Pulmonary artery endothelial cell (primary cell): ENCODE results near the gene GNG4. TPM values are rescaled to one million over a fixed set of nuclear protein-coding genes. Genes with fewer than 3 reads are reported as not detected.
"Not testable (repeated sequence)": the region's sequence is repeated elsewhere in the genome, so short reads cannot be mapped to it uniquely, and the experiment has no call there.

ENCODE experiments used
- DNase-seq: peaks from one replicate; pipeline ENCODE4 v3.0.0-alpha.2; 2011; ENCODE audit warnings: low read depth, low spot score
- total RNA-seq: library from RNA; depleted of rRNA; stranded (reverse); fragments of >200 nt; gene quantifications from 2 replicates; pipeline ENCODE4 v1.2.3, GENCODE V29; 2014

Gene GNG4
- total RNA-seq, 1 donor from 2014 or later: not detected

DNA sequence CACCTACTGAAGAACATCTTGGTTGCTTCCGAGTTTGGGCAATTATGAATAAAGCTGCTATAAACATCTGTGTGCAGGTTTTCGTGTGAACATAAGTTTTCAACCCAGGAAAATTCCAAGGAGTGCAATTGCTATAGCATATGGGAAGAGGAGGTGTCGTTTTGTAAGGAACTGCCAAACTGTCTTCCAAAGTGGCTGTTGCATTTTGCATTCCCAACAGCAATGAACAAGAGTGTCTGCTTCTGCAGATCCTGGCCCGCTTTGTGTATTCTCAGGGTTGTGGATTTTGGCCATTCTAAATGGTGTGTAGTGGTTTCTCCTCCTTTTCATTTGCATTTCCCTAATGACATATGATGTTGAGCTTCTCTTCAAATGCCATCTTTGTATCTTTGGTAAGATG is 23.8 kb downstream of the GNG4 start:
- no peak for DNase-seq

- no peak for DNase-seq
Measured at GRCh38 chr1:235625340-235625739, 24.2 kb downstream of the GNG4 start.

GRCh38 chr1:235624721-235625333 is 24.8 kb downstream of the GNG4 start:
- peak; percentile 45 for DNase-seq

DNA sequence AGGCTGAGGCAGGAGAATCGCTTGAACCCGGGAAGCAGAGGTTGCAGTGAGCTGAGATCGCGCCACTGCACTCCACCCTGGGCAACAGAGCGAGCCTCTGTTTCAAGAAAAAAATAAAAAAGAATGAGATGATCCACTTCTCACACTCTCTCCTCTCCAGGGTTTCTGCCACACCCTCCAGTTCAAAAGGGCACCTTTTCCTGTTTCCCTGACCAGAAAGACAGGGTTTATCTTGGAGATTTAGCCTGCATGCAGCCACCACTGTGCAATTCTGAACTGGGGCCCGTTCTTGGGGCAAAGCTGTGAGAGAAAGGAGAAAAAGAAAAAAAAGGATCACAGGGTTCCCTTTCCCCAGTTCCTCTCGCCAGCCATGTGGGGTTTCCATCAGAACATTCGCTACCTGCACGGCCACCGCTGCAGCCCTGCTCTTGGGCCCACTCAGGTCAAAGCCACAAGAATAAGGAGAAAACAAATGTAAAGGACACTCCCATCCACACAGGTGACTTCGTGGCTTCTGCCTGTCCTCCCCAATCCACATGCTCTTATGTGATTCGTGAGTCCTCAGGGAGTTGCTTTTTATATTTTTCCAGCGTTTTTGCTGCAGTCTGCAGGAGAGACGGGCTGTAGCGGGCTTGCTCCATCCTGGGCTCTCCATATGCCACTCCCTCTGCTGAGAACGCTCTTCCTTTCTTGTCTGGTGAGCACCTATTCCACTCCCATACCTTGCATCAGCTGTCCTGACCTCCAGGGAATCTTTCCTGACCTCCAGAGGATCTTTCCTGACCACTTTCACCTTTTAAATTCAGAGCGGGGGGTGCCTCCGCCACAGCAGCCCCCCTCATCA is 26.4 kb downstream of the GNG4 start:
- DNase-seq: no peak

DNA sequence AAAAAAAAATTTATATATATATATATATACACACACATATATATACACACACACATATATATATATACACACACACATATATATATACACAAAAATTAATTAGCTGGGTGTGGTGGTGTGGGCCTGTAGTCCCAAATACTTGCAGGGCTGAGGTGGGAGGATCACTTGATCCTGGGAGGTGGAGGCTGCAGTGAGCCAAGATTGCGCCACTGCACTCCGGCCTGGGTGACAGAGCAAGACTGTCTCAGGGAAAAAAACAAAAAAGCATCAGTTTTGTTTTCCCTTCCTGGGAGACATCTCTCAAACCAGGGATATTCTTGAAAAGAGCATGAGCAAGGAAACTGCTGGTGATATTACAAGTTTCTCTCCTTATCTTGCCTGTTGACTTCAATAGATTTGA is 30.4 kb downstream of the GNG4 start:
- not testable (repeated sequence) for DNase-seq

- DNase-seq: no peak
Measured at GRCh38 chr1:235617808-235618207, 31.8 kb downstream of the GNG4 start.

GRCh38 chr1:235617140-235617539 is 32.4 kb downstream of the GNG4 start:
- no peak for DNase-seq

DNA sequence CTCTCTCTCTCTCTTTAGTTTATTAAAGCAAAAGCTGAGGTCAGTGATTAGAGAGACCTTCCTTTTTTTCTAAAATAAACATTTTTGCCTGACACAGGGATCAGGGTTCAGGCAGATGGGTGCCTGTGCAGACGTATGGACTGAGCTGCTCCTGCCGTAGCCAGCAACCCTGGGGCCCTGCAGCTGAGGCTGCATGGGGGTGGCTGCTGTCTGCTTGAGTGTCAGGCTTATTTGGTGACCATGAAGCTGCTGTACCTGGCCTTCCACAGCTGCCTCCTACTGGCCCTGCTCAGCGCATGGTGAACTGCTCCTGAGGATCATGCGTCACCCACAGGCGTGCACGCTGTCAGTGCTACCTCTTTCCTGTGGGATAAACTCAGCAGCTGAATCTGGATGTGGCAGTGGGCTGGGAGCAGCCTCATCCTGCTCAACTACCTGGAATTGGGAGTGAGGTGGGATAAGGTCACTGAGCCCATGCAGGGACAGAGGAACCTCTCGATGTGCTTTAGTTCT is 35.1 kb downstream of the GNG4 start:
- DNase-seq: no peak

DNA sequence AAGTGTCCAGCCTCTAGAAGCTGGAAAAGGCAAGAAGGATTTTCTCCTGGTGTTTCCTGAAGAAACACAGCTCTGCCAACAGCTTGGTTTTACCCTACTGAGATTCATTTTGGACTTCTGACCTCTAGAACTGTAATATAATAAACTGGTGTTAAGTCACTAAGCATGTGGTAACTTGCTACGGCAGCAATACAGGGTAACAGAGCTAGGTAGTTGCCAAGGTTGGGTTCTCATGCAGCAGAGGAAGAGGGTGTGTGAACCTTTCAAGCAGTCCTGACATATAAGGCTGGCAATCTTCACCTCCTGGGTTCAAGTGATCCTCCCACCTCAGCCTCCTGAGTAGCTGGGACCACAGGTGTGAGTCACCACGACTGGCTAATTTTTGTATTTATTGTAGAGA is 36.0 kb downstream of the GNG4 start:
- no peak for DNase-seq

DNA sequence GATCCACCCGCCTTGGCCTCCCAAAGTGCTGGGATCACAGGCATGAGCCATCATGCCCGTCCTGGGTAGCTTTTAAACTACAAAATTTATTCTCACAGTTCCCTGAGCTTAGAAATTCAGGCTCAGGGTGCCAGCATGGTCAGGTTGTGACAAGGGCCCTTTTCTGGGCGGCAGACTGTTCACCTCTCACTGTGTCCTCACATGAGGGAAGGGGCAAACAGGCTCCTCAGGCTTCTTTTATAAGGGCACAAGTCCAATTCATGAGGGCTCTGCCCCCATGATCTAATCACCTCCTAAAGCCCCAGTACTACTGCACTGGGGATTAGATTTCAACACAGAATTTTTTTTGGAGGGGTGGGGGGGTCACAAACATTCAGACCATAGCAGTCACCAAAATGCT is 36.8 kb downstream of the GNG4 start:
- no peak for DNase-seq

DNA sequence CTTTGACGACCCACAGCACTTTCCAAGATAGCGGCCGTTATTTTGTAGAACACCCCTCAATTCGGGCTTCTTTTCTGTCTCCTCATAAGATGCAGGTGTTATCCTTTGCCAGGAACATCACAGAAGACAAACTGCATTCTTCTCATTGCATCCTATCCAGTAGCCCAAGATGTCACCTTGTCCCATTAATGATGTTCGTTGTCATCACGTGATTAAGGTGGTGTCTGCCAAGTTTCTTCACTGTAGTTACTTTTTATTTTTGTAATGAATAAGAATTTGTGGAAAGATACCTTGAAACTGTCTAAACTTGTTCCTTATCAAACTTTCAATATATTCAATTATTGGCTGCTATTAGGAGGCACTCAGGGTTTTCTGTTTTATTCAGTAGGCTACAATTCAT is 39.4 kb downstream of the GNG4 start:
- DNase-seq: no peak

DNA sequence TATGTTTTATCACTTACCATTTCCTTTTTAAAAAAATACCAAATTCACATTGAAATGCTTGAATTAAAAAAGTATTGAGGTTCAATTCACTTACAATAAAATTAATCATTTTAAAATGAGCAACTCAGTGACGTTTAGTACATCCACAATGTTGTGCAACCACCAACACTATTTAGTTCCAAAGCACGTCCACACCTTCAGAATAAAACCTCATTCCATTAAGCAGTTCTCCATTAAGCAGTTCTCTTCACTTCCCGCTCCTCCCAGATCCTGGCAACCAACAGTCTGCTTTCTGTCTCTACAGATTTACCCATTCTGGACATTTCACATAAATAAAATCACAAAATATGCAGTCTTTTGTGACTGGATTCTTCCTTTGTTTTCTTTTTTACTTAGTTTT is 41.3 kb downstream of the GNG4 start:
- DNase-seq: no peak

DNA sequence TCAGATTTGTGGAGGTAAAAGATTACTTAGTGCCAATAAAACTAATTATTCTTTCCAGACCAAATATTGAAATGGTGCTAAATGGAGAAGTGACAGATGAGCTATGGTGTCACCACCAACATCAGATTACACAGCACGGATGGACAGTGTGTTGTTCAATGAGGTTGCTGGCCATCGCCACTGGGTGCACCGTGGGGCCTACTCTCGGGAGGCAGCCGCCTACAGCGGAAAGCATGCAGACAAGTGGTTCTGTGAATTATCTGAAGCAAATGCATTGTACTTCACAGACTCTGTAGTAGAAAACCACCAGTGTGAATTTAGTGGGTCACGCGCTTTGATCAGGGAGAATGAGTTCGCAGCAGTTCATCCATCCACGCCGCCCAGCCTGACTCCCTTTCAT is 42.3 kb downstream of the GNG4 start:
- no peak for DNase-seq

GRCh38 chr1:235601104-235601503 is 48.5 kb downstream of the GNG4 start:
- no peak for DNase-seq

- DNase-seq: no peak
Measured at GRCh38 chr1:235599536-235599935, 50.0 kb downstream of the GNG4 start.

GRCh38 chr1:235597867-235598553 is 51.6 kb downstream of the GNG4 start:
- DNase-seq: no peak

- no peak for DNase-seq
Measured at GRCh38 chr1:235595079-235595478, 54.5 kb downstream of the GNG4 start.

GRCh38 chr1:235594281-235594895 is 55.2 kb downstream of the GNG4 start:
- DNase-seq: not testable (repeated sequence)

DNA sequence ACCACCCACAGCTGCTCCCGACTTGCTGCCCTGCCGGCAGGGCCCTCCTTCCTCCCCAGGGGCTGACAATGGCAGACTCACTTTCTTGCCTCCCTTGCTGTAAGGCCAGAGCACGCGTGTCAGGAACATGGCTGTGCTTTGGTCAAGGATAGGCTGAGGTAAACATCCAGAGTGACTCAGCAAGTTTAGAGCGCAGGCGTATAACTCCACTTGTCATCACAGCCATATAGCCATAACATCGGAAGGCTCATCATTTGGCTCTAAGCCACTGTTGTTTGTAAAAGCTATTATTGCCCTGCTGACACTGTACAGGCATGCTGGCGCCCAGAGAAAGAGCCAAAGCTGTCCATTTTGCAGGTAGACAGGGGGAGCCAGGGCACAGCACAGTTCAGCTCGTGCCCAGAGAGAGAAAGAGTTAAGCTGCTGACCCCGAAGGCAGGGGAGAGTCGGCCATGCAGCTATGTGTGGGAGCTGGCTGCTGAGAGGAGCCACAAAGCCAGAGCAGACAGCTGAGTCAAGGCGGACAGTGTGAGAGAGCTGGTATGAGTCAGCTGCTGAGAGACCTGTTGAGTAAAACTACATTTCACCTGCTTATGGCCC is 60.6 kb downstream of the GNG4 start:
- DNase-seq: no peak

DNA sequence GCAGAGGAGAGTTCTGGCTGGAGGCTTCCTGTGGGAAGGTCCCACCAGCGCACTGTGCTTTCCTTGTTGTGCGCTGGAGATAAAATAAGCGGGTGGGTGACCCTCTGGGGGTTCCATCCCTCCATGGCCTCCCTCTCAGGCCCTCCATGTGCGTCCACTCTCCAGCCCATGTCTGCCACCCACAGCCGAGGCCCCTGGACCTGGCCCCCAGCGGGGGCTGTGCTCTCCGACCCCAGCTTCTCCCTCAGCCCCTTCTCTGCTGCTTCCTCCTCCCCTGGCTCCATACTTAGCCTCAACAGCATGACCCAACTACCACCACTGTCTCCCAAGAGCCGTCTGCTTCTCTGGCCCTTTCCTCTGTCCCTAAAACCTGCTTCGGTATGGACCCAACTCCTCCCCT is 61.4 kb downstream of the GNG4 start:
- DNase-seq: no peak

- DNase-seq: no peak
Measured at GRCh38 chr1:235586992-235587391, 62.6 kb downstream of the GNG4 start.
